SK-N-SH (cell line): ENCODE data around the gene VLDLR. TPM values are rescaled to one million over a fixed set of nuclear protein-coding genes. Genes with fewer than 3 reads are reported as not detected.

ENCODE experiments used
- CTCF ChIA-PET: fragments of 300-600, 350-600 bp; formaldehyde crosslinking; extraction: SDS; loops from one replicate; lab custom pipeline; 2021; lab: Yijun Ruan, JAX
- POLR2A ChIA-PET: fragments of 350-600 bp; sonication (Branson Sonifier 250); formaldehyde crosslinking; extraction: SDS; loops from one replicate; lab custom pipeline; 2020; ENCODE audit warnings: antibody characterized with exemption, inconsistent platforms; lab: Yijun Ruan, JAX
- DNase-seq: peaks from one replicate; pipeline ENCODE4 v3.0.0; 2012
- H2AFZ ChIP-seq: fragments of 200-600 bp; sonication (generic); 2 replicates; pipeline ENCODE4 v1.8.1; 2016; ENCODE audit warnings: antibody characterized with exemption, mild to moderate bottlenecking, low read depth
- H3F3A ChIP-seq: fragments of 200-600 bp; sonication (generic); replicated peaks from 2 replicates; pipeline ENCODE3; 2016; ENCODE audit warnings: antibody characterized with exemption, mild to moderate bottlenecking; ENCODE audit not compliant: insufficient read depth
- H3K27ac ChIP-seq, 2 experiments: fragments of 200-500 bp in 1 of 2; fragments of 200-600 bp in 1 of 2; sonication (Bioruptor generic) in 1 of 2; sonication (generic), shearing (Covaris generic) in 1 of 2; 2 replicates each; pipeline versions ENCODE4 v1.5.1 to v1.6.1; 2014 to 2016; ENCODE audit warnings: low read depth in 2 of 2, inconsistent platforms in 1 of 2, low read length in 1 of 2, mild to moderate bottlenecking in 1 of 2, mixed read lengths in 1 of 2
- H3K27me3 ChIP-seq: fragments of 200-600 bp; sonication (generic), shearing (Covaris generic); 2 replicates; pipeline ENCODE4 v1.6.1; 2016; ENCODE audit warnings: mixed run types; ENCODE audit not compliant: insufficient read depth
- H3K36me3 ChIP-seq, 2 experiments: fragments of 200-500 bp in 1 of 2; fragments of 200-600 bp in 1 of 2; sonication (Bioruptor generic) in 1 of 2; sonication (generic) in 1 of 2; replicated peaks in 1 of 2; 2 replicates each; pipeline versions ENCODE3 to v1.5.1; 2014 to 2016; ENCODE audit warnings: low read length in 1 of 2, mild to moderate bottlenecking in 1 of 2; ENCODE audit not compliant: insufficient read depth in 2 of 2, control insufficient read depth in 1 of 2
- H3K4me1 ChIP-seq, 2 experiments: fragments of 200-500 bp in 1 of 2; fragments of 200-600 bp in 1 of 2; sonication (Bioruptor generic) in 1 of 2; sonication (generic), shearing (Covaris generic) in 1 of 2; 2 replicates each; pipeline versions ENCODE4 v1.5.1 to v1.6.1; 2014 to 2016; ENCODE audit warnings: low read depth in 1 of 2, low read length in 1 of 2, mixed run types in 1 of 2; ENCODE audit not compliant: insufficient read depth in 2 of 2, control insufficient read depth in 1 of 2
- H3K4me2 ChIP-seq: fragments of 200-600 bp; sonication (generic), shearing (Covaris generic); 2 replicates; pipeline ENCODE4 v1.6.1; 2017; ENCODE audit warnings: mixed run types
- H3K4me3 ChIP-seq, 2 experiments: fragments of 200-500 bp in 1 of 2; fragments of 200-600 bp in 1 of 2; sonication (Bioruptor generic) in 1 of 2; sonication (generic), shearing (Covaris generic) in 1 of 2; 2 replicates each; pipeline versions ENCODE4 v1.5.1 to v1.8.1; 2014 to 2016; ENCODE audit warnings: low read depth in 2 of 2, inconsistent platforms in 1 of 2, low read length in 1 of 2, mild to moderate bottlenecking in 1 of 2, mixed read lengths in 1 of 2, moderate library complexity in 1 of 2
- H3K79me2 ChIP-seq: fragments of 200-600 bp; sonication (generic); 2 replicates; pipeline ENCODE4 v1.8.1; 2017; ENCODE audit warnings: mild to moderate bottlenecking; ENCODE audit not compliant: insufficient read depth
- H3K9ac ChIP-seq: fragments of 200-600 bp; sonication (generic); 2 replicates; pipeline ENCODE4 v1.6.1; 2017; ENCODE audit warnings: mixed run types
- H3K9me2 ChIP-seq: fragments of 200-600 bp; sonication (generic); 2 replicates; pipeline ENCODE4 v1.6.1; 2017; ENCODE audit warnings: mixed run types
- H3K9me3 ChIP-seq: fragments of 200-600 bp; sonication (generic); 2 replicates; pipeline ENCODE4 v1.6.1; 2017; ENCODE audit warnings: mixed run types, mild to moderate bottlenecking, moderate library complexity
- H4K20me1 ChIP-seq: fragments of 200-600 bp; sonication (generic); 2 replicates; pipeline ENCODE4 v1.6.1; 2017; ENCODE audit warnings: mild to moderate bottlenecking, mixed run types; ENCODE audit not compliant: insufficient read depth
- CHD2 ChIP-seq: fragments of 150-350 bp; IDR thresholded peaks from 2 replicates; pipeline ENCODE4 v1.6.1; 2018; ENCODE audit warnings: low read length; ENCODE audit not compliant: partially characterized antibody
- CTCF ChIP-seq: fragments of 200-600 bp; sonication (generic); IDR thresholded peaks from 2 replicates; pipeline ENCODE4 v1.6.1; 2017; ENCODE audit warnings: antibody characterized with exemption, mild to moderate bottlenecking, moderate library complexity
- ELF1 ChIP-seq: IDR thresholded peaks from 2 replicates; pipeline ENCODE4 v1.4.0; 2012
- EP300 ChIP-seq, 2 experiments: IDR thresholded peaks; 2 replicates each; pipeline versions ENCODE4 v1.4.0 to v1.6.1; 2012; ENCODE audit warnings: borderline replicate concordance in 1 of 2, low read depth in 1 of 2, low read length in 1 of 2
- EZH2phosphoT487 ChIP-seq: fragments of 200-600 bp; sonication (generic); IDR thresholded peaks from 2 replicates; pipeline ENCODE4 v1.6.1; 2017; ENCODE audit warnings: low read depth, mixed run types, mild to moderate bottlenecking, antibody characterized with exemption, moderate library complexity, borderline replicate concordance
- FOSL2 ChIP-seq: IDR thresholded peaks from 2 replicates; pipeline ENCODE4 v1.4.0; 2012; ENCODE audit warnings: low read depth, mild to moderate bottlenecking, moderate library complexity, borderline replicate concordance
- FOXM1 ChIP-seq: IDR thresholded peaks from 2 replicates; pipeline ENCODE4 v1.4.0; 2012; ENCODE audit warnings: low read depth, mild to moderate bottlenecking
- GATA2 ChIP-seq: sonication (generic); formaldehyde crosslinking; IDR thresholded peaks from 2 replicates; pipeline ENCODE4 v1.5.0; 2020; ENCODE audit warnings: mild to moderate bottlenecking, missing genetic modification reagents
- MEF2A ChIP-seq: IDR thresholded peaks from 2 replicates; pipeline ENCODE4 v1.4.0; 2012; ENCODE audit warnings: low read depth, borderline replicate concordance
- MXI1 ChIP-seq: IDR thresholded peaks from 2 replicates; pipeline ENCODE4 v1.6.1; 2012; ENCODE audit warnings: mild to moderate bottlenecking, low read depth, low read length, improper control_type of control experiment
- NFIC ChIP-seq: IDR thresholded peaks from 2 replicates; pipeline ENCODE4 v1.4.0; 2012; ENCODE audit warnings: borderline replicate concordance
- RAD21 ChIP-seq: IDR thresholded peaks from 2 replicates; pipeline ENCODE4 v1.6.1; 2012; ENCODE audit warnings: mild to moderate bottlenecking, low read length
- RFX5 ChIP-seq: IDR thresholded peaks from 2 replicates; pipeline ENCODE4 v1.6.1; 2012; ENCODE audit warnings: mild to moderate bottlenecking, improper control_type of control experiment, low read length
- SIN3A ChIP-seq: IDR thresholded peaks from 2 replicates; pipeline ENCODE4 v1.6.1; 2012; ENCODE audit warnings: low read depth, mild to moderate bottlenecking, low read length, moderate library complexity, borderline replicate concordance
- SMC3 ChIP-seq: IDR thresholded peaks from 2 replicates; pipeline ENCODE4 v1.6.1; 2012; ENCODE audit warnings: low read depth, low read length, improper control_type of control experiment
- TAF1 ChIP-seq: IDR thresholded peaks from 2 replicates; pipeline ENCODE4 v1.6.1; 2012; ENCODE audit warnings: low read depth, mild to moderate bottlenecking, low read length, moderate library complexity, borderline replicate concordance
- TCF12 ChIP-seq: IDR thresholded peaks from 2 replicates; pipeline ENCODE4 v1.4.0; 2012
- YY1 ChIP-seq: IDR thresholded peaks from 2 replicates; pipeline ENCODE4 v1.4.0; 2012; ENCODE audit warnings: low read depth, mild to moderate bottlenecking
- WGBS: methylation state at CpG from one replicate; pipeline ENCODE4 v1.1.6; 2017; ENCODE audit warnings: low lambda C conversion rate; 5-methylcytosine and 5-hydroxymethylcytosine counted together
- polyA plus RNA-seq, 3 experiments: library from polyadenylated mRNA; depleted of rRNA; stranded (reverse); fragments of >200 nt; gene quantifications; 2 replicates each; pipeline ENCODE4 v1.2.3, GENCODE V29; 2012
- TF ChIP-seq, protein P1 (sequence below): IDR thresholded peaks from 2 replicates; pipeline ENCODE4 v1.4.0; 2012; ENCODE audit warnings: low read depth, borderline replicate concordance
- TF ChIP-seq, protein P2 (sequence below): IDR thresholded peaks from 2 replicates; pipeline ENCODE4 v1.4.0; 2012; ENCODE audit warnings: low read depth, borderline replicate concordance

The VLDLR gene
- polyA plus RNA-seq, 1 of the 3 experiments (the other 2 are of a cell fraction): 9.2 TPM

- Histone ChIP-seq H3K27ac (no peak overlapping the region), H3K9me3 (no peaks in the 10 kb centered on the region), H3K27me3 (no peaks in the 10 kb centered on the region), H3F3A (no peaks in the 10 kb centered on the region), H3K9me2 (no peaks in the 10 kb centered on the region), H3K4me3 (no peak overlapping the region), H4K20me1 (no peaks in the 10 kb centered on the region), H3K4me1 (no peaks in the 10 kb centered on the region; a peak in 1 of 4 replicates)
- no peak for DNase-seq
- POLR2A ChIA-PET: no interaction called here
- no peak for TF ChIP-seq SMC3
- TF ChIP-seq RFX5: no peak
- TF ChIP-seq, protein P1, sequence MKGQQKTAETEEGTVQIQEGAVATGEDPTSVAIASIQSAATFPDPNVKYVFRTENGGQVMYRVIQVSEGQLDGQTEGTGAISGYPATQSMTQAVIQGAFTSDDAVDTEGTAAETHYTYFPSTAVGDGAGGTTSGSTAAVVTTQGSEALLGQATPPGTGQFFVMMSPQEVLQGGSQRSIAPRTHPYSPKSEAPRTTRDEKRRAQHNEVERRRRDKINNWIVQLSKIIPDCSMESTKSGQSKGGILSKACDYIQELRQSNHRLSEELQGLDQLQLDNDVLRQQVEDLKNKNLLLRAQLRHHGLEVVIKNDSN: no peak
- TF ChIP-seq NFIC: no peak
- TF ChIP-seq TAF1: no peak
- TF ChIP-seq SIN3A: no peak
- no peak for TF ChIP-seq FOXM1
- no peak for TF ChIP-seq YY1
- no peak for TF ChIP-seq TCF12
- TF ChIP-seq CTCF: no peak
- TF ChIP-seq RAD21: no peak
- no peak for TF ChIP-seq GATA2
- TF ChIP-seq CHD2: no peak
- no peak for TF ChIP-seq FOSL2
- no peak for TF ChIP-seq ELF1
- TF ChIP-seq EZH2phosphoT487: no peak
- TF ChIP-seq MEF2A: no peak
- TF ChIP-seq MXI1: no peak
- TF ChIP-seq EP300 (IDR thresholded peaks at IDR 0.05; ENCODE audit: borderline replicate concordance in 1 of 2, low read depth in 1 of 2, low read length in 1 of 2): no peak
- TF ChIP-seq, protein P2, sequence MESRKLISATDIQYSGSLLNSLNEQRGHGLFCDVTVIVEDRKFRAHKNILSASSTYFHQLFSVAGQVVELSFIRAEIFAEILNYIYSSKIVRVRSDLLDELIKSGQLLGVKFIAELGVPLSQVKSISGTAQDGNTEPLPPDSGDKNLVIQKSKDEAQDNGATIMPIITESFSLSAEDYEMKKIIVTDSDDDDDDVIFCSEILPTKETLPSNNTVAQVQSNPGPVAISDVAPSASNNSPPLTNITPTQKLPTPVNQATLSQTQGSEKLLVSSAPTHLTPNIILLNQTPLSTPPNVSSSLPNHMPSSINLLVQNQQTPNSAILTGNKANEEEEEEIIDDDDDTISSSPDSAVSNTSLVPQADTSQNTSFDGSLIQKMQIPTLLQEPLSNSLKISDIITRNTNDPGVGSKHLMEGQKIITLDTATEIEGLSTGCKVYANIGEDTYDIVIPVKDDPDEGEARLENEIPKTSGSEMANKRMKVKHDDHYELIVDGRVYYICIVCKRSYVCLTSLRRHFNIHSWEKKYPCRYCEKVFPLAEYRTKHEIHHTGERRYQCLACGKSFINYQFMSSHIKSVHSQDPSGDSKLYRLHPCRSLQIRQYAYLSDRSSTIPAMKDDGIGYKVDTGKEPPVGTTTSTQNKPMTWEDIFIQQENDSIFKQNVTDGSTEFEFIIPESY: no peak
- TF ChIP-seq, all 33 proteins: peak for 0
- CTCF ChIA-PET: interaction anchor here (1.1 kb wide), 1 partner anchor 26 kb away, joined by 3 read pairs; no protein-coding TSS in a partner anchor
- Histone ChIP-seq H3K36me3 (no peaks in the 10 kb centered on the region), H2AFZ (no peak overlapping the region), H3K9ac (no peak overlapping the region), H3K4me2 (no peak overlapping the region), H3K79me2 (no peaks in the 10 kb centered on the region)
- WGBS: 86% methylated on average over 2 of the region's 2 CpGs
Measured at GRCh38 chr9:2576631-2577030, 45.0 kb upstream of the VLDLR start.
